T-helper 9 cell (primary cell): ENCODE data around the gene SIGMAR1.

Experiments
- DNase-seq: peaks from one replicate; pipeline ENCODE4 v3.0.0-alpha.2; 2020
- total RNA-seq, 2 donors: gene quantifications; one replicate each; lab custom pipeline; 2026; lab: John Stamatoyannopoulos, UW

SIGMAR1 gene
- 30.2 to 58.5 reads per million in 2 donors for total RNA-seq

DNA sequence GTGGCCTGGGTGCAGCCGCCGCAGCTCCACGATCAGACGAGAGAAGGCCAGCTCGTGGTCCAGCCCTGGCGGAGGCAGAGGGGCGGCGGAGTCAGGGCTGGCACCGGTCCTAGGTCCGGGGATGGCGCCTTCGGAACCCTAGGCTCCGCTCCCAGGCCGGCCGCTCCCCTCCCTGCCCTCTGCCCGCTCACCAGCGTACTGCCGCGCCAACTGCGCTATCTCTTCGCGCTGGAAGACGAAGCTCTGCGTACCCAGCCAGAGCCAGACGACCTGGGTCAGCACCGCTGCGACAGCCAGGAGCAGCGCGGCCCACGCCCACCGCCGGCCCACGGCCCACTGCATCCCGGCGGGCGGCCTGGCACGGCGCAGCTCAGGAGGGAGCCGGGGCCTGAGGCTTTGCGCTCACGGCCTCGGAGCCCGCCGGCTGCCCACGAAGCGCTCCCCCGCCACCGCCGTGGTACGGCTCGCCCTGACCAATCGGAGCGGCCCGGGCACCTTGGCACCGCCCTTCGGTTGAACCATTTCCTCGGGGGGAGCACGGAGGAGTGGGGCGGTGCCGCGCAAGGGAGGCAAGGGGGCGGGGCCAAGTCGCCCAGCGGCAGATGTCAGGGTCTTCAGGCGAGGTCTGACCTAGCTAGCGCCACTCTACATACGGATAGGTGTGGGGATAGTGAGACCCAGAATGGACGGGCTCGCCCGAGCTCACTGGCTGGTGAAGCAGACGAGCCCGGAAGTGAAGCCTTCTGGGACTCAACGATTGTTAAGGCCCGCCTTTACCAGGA lies at the start of gene SIGMAR1:
SIGMAR1 (minus strand) TSS at position 432 of the 782 bp plus-strand sequence; CDS start at position 342, 90 bp downstream.
- DNase-seq = peak; percentile 90

DNA sequence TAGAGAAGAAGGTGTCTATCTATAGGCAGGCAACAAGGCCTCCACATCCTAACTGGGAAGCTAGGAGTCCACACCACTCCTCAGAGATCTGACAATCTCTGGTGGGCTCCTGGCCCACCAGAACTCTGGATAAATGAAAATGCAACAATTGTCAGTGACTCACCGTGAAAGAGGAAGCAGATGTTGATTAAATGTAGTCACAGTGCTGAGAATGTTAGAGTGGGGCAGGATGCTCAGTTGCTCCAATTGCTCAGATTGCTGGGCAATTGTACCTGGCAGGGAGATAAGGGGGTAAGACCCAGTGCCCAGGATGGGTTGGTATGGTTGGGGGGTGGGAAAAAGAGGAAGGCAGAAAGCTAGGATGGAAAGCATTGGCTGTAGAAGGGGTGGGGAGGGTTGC lies 49.1 kb upstream of the SIGMAR1 start:
- DNase-seq = no peak

DNA sequence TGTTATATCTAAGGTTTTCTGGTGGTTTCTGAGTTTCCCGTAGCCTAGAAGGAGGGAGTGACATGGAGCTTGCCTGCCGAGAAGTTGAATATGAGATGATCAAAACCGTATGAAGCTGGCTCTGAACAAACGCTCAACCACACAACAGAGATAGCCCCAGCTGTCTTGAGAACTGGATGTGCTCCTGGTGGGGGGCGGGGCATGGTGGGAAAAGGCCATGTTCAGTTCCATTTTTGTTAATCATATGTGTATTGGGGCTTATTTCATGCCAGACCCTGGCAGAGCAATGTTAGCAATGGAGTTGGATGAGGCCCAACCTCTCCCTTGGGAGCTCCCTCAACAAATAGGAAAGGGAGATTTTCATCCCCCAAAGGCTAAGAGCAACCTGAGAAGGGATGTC lies 48.6 kb upstream of the SIGMAR1 start:
- DNase-seq = no peak

DNA sequence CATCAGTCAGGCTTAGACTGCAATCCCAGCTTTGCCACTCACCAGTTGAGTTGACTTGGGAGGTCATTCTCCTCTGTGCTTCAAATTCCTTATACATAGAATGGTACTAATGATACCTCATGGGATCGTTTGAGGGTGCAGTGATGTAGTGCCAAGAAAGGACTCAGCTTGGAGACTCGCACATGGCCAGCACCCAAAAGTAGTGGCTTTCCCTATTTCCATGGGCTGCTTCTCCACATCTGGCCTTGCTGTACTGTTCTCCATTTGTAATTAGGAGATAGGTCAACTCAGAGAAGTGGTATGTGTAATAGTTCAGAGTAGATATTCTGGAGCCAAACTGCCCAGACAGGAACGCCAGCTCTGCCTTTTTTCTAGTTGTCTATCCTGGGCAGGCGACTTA lies 48.0 kb upstream of the SIGMAR1 start:
- no peak for DNase-seq

DNA sequence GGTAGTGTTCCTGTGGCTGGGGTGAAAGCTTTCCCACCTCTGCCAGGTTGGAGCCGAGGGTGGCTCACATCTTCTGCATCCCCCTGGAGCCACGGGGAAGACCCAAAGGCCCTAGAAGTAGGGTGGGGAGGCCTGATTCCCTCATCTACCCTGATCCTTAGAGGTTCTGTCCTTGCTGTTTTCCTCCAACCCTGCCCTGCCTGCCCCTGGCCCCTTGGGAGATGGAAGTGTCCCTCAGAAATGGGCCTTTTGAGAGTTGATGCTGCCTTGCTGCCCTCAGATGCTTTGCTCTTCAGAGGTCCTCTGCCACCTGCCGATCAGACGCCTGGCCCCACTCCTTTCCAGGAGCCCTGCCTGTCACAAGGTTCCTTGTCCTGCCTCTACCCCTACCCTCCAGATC lies 47.2 kb upstream of the SIGMAR1 start:
- DNase-seq = no peak

DNA sequence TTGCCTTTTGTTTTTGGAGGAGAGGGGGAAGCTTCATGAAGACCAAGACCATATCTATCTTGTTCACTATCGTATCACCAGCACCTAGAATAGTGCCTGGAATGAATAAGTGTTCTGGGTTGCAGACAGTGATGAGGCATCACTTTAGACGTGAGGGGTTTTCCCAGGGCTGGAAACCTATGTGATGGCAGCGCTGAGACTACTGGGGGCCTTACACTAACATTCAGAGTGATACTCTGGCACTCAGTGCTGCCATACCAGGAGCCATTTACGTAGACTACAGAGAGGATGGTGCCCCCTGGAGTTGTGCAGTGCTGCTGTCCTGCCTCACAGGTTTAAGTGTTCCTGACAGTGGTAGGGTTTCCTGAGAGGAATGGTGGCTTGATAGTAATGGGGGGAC lies 46.6 kb upstream of the SIGMAR1 start:
- no peak for DNase-seq

DNA sequence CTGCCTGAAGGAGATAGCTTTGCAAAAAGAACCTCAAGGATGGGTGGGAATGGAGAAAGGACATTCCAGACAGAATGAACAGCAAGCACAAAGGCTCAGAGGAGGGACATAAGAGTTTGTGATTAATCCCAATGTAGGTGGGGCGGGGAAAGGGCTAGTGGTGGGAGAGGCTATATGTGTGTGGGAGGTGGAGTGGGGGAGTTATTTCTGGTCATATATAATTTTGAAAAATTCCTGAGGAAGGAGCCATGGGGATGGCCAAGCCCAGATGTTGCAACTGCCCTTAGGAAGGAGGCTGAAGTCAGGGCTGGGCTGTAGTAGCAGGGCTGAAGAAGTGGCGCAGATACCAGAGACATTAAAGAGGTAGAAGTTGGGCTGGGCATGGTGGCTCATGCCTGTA lies 38.3 kb upstream of the SIGMAR1 start:
- DNase-seq = no peak

DNA sequence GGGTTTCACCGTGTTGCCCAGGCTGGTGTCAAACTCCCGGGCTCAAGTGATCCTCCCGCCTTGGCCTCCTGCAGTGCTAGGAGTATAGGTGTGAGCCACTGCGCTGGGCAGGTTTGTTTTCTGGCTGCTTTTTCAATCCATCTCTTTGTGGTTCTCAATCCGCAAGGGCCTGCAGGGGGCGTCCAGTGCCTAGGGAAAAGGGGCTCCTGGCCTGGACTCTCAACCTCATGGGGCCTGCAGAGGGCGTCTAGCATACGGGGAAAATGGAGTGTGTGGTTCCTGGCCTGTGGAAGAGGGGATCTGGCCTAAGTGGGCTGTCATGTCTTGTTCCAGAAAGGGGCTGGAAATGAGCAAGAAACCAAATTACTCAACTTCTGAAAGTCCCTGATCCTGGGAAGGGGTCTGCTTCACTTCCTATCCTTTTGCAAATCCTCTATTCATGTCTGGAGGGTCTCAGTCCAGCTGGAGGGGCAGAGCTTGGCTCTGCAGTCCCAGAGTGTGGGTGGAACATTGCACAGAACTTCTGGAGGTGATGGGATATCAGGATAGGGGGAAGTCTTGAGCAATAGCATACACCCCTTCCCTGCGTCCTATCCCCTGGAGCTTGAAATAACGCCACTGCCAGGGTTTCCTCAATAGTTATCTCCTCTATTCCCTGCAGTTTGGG lies 37.6 kb upstream of the SIGMAR1 start:
- peak; percentile 32 for DNase-seq

DNA sequence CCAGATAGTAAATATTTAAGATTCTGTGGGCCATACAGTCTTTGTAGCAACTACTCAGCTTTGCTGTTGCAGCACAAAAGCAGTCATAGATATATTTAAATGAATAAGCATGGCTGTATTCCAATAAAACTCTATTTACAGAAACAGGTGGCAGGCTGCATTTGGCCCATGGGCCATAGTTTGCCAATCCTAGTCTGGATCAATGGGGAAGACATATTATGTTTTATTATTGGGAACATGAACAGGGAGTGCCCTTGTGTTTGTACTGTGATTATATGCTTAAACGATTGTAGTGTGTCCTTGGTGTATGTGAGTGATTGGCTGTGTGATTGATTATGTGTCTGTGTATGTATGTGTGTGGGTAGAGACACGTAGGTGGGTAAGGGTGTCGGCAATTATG lies 36.9 kb upstream of the SIGMAR1 start:
- DNase-seq = no peak

DNA sequence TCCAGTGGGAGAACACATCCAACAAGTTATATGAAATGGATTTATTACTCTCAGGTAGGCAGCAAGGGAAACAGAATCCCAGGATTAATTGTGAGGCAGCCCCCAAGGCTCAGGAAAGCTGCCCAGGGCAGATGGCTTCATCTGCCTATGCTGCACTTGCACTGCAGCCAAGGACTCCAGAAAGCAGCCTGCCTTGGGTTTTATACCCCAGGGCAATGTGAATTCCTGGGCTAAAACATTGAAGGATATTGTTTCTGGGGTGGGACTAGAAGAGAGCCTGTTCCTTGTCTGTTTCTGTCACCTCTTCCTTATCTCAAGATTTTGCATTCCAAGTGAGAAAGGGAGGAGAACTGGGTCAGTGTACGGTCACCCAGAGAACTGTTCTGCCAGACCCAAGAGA lies 33.7 kb upstream of the SIGMAR1 start:
- DNase-seq = no peak

DNA sequence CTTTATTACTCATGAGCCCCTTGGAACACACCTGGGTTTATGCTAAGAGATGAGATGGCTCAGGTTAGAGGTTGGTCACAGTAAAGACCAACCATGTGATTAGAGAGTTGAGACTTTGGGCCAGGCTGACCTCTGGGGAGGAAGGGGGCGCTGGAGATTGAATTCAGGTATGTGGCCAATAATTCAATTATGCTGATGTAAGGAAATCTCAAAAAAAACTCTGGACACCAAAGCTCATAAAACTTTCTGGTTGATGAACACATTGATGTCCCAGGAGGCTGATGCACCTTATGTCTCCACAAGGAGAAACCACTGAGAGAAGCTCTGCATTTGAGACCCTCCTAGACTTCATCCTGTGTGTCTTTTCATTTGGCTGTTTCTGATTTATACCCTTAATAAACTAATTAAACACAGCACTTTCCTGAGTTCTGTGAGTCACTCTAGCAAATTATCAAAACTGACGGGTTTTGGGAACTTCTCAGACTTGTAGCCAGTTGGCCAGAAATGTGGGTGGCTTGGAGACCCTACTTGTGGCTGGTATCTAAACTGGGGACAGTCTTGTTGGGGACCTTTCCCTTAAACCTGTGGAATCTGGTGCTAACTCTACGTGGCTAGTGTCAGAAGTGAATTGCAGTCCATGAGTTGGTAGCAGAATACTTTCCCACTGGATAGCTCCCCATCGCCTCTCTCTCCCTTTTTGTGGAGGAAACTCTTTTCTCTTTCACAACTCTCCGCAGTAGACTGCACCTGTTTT lies 32.4 kb upstream of the SIGMAR1 start:
- no peak for DNase-seq

DNA sequence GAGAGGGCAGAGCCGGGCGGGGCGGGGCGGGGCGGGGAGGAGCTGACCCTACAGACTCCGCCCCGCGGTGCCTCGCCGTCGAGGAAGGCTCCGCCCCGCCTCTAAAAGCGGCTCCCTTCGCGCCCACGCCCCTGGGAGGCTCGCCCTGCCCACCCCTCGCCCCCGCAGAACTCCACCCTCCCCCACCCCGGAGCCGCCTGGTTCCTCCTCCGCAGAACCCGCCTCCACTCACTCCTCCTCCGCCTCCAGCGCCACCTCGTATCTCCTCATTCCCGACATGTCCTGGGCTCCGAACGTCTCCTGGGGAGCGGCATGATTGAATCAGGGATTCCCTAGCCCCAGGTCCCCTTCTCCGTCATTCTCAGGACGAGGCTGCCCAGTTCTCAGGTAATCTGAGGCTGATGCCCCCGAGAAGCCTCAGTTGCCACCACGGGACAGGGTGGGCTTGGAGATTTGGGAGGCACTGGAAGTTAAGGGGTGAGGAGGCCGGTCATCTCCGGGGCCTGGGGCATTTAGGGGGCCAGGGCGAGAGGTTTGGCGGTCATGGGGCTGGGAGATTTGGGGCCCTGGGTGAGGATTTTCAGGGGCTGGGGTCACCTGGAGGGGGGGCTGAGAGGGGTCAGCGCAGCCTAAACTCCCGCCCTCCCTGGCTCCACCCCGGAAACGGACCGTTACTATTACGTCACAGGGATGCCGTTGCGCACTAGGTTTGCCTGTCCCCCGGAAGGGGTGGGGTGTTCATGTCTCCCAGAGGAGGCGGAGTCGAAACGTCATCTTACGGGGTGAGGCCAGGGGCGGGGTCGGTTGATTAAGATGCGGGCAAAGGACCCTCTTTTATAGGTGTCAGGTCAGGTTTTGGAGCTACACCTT lies 28.0 kb upstream of the SIGMAR1 start:
- DNase-seq = peak; percentile 88

DNA sequence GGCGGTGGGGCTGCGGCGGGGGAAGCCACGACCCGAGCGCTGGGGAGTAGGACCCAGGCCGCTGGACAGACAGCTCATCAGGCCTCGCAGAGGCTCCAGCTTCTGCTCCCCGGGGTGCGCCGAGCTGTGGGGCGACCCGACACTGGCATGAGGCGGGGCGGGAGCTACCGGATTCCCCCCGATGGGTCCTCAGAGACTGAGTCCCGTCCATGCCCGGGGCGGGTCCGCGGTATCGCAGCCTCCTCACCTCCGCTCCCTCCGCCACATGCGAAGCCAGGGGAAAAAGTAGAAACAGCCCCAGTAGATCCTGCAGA lies 27.4 kb upstream of the SIGMAR1 start:
- DNase-seq = no peak

DNA sequence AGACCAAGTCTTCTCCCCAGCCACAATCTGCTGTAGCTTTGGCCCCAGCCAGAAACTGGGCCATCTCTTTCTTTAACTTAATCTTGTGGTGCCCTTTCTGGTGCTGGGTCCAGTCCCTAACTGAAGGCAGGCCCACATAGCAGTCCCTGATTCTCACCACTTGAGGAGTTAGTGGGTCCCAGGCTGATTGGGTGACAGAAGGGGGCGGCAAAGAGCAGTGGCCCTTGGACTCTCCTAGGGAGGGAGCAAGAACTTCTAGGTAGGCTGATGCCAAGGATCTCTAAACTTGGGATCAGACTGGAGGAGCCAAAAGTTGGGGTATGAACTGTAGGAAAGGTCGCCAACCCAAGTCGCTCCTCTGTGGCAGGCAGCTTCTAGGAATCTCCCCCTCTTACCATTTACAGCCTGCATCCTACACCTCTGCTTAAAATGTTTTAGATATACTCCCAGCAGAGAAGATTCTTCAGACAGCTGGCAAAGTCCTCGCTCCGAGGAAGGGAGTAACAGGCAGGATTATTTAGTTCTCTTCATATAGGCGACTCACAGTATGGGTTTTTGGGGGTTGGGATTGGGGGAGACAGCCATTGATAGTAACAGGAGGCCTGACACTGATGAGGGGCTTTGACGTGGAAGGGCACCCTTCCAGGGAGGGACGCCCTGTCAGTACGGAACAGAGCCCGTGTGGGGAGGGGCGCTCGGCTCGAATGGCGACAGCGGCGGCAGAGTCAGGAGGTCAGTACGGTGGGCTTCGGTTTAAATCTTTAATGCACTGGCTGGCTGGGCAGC lies 26.9 kb upstream of the SIGMAR1 start:
- peak; percentile 69 for DNase-seq

DNA sequence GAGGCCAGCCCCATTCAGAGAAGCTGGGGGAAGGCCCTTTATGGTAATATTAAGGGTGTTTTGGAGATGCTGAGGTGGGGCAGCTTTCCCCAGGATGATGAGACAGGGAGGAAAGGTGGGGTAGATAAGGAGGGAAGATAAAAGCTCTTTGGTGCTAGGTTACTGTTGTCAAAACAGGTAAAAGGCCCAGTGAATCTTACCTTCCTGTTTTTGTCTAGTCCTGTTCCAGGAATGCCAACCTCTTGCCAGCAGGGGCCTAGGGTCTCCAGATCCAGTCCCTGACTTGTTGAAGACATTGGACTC lies 25.7 kb upstream of the SIGMAR1 start:
- DNase-seq = peak; percentile 16

DNA sequence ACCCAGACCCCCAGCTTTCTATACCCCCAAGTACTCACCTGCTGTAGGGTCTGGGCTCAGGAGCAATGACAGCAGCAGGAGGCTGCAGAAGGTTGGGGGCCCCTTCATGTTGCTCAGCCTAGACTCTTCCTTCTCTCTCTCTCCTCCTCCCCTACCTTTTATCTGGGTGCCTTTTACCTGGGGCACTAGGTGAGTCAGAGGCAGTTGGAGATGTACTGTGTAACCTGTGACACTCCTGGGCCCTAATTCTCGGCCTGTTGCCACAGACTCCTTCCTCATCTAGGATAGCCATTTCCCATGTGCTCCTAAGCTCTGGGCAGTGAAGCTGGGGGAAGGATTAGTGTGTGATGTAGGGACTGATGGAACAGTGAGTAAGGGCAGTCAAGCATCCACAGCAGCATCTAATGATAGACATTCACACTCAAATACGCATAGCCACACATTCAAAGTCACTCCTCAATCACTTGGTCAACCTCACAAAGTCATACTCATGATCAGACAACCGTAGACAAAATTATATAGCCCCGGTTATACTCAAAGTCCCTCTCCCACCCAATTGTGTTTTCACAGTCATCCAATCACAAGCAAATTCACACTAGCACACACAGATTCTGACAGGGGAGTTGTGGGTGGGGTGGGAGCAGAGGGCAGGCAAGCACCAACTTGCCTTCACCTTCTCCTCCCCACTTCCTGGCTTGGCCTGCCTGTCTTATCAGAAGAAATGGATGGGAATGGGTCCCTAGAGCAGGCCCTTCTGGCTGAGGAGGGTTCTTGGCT lies 25.1 kb upstream of the SIGMAR1 start, which contains the start of gene CCL27:
CCL27 (minus strand) TSS at position 132 of the 777 bp plus-strand sequence; CDS start at position 108, 24 bp downstream.
- DNase-seq = no peak

DNA sequence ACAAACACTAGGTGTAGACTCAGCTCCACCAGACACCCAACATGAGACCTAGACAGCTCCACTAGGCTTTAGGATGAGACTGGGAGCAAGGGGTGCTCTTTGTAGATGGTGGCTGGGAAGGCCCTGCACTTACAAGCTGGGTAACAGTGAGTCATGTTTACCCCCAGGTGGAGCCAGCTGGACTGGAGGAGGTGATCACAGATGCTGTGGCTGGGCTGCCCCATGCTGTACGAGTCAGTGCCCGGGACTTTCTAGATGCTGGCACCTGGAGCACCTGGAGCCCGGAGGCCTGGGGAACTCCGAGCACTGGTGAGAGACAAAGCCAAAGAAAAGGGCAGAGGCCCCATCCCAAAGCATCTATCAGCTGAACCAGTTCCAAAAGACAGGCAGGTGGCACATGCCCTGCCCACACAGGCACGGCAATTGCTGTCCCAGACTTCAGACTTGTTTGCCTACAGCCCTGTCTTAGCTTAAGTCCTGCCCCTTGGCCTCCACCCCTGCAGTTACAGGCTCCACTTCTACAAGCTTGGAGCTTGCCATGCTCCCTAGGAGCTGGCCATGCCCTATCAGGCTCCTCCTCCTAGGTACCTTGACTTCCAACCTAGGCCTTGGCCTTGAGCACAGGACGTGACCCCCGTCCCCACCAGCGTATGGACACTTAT lies 22.1 kb upstream of the SIGMAR1 start:
- no peak for DNase-seq

DNA sequence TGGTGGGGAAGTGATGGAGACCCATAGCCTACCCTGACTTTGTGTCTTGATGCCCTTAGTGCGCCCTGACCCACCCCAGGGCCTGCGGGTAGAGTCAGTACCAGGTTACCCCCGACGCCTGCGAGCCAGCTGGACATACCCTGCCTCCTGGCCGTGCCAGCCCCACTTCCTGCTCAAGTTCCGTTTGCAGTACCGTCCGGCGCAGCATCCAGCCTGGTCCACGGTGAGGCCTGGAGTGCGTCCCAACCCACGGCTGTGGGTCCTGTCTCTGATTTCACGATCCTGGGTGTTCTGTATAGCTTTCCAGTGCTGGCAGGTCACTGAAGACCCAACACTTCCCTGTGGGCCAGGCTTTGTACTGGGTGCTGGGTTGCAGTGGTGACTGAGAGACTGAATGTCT lies 20.9 kb upstream of the SIGMAR1 start:
- DNase-seq = no peak

DNA sequence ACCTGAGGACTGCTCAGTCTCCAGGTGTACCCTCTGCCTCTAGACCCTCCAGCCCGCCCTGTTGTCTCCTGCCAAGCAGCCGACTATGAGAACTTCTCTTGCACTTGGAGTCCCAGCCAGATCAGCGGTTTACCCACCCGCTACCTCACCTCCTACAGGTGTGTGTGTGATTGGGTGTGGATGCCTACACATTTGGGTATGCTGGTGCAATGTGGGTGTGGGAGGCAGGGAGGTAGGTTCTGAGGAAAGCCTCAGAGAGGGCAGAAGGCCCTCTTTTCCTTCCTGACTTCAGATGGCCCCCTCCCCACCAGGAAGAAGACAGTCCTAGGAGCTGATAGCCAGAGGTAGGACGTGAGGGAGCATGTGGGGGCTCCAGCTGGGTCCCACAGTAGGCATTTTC lies 19.4 kb upstream of the SIGMAR1 start:
- DNase-seq = no peak

DNA sequence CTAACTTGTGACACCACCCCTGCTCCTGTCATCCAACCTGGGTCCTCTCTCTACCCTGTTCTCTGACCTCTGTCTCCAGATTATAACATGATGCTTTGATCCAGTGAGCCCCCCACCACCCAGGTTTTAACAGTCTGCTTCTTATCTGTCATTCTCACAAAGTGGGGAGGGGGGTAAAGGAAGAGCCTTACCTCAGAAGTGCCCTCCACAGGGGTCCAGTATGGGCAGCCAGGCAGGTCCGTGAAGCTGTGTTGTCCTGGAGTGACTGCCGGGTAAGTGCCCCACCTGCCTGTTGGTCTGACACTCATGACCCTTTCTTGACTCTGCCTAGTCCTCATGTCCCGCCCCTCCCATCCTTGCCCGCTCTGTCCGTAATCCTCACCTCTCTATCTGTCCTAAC lies 17.8 kb upstream of the SIGMAR1 start:
- no peak for DNase-seq
